ENCODE results near the gene ASPM.

Gene ASPM

DNA sequence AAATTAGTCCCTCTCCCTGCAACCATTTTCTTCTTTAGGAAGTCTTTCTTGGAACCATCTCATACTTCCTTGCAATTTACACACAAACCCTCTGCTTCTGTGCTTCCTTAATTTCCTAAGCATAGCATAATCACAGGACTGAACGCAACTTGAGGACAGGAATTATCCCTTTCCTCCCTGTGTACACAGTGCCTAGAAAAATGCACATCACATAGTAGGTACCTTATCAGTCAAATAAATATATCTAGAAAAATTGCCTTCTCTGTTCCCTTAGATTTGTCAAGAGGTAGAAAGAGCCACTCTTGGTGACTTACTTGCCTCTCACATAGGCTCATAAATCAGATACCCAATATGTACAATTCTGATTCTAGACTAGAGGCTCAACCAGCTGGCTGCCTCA, 4.9 kb downstream of the ASPM start:
- H3K4me3 ChIP-seq (ENCODE audit: insufficient read length, low read depth) = no peak overlapping the region
- no peaks in the 10 kb centered on the region for H3K27me3 ChIP-seq (ENCODE audit: insufficient read depth, insufficient read length)
- H3K4me1 ChIP-seq (ENCODE audit: insufficient read depth, insufficient read length) = no peaks in the 10 kb centered on the region
- H3K9me3 ChIP-seq (ENCODE audit: insufficient read depth, low read length) = no peaks in the 10 kb centered on the region
- TF ChIP-seq ZNF274 (IDR thresholded peaks at IDR 0.05; ENCODE audit: low read depth, low read length) = no peak
- TF ChIP-seq SUZ12 (IDR thresholded peaks at IDR 0.05; ENCODE audit: extremely low read depth, insufficient read depth, insufficient read length) = no peak
- no peak for TF ChIP-seq YY1 (IDR thresholded peaks at IDR 0.05; ENCODE audit: insufficient read depth, insufficient read length)
- H3K36me3 ChIP-seq (ENCODE audit: insufficient read depth, insufficient read length, low read length) = peaks cover 67% of the 10 kb centered on the region
- no peak overlapping the region for H3K9ac ChIP-seq (ENCODE audit: insufficient read length, low read depth)
- DNase-seq (ENCODE audit: low read depth, low spot score) = no peak

DNA sequence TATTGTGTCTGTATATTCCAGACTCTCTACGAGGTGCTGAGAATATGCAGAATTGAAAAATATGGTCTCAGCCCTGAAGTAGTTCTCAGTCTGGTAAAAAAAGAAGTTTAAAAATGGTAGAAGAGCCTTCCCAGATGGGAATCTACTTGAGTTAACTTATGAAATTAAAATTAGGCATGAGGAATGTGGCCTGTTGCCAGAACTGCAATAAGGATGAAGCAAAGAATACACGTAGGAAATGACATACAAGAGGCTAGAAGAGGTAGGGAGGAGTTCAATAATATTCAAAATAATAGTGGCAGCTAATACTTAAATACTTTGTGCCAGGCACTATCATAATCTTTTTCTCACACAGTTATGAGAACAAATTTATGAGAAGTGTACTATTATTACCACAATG, 6.3 kb downstream of the ASPM start:
- Histone ChIP-seq H3K36me3 (ENCODE audit: insufficient read depth, insufficient read length, low read length) (peaks cover 76% of the 10 kb centered on the region), H3K9ac (ENCODE audit: insufficient read length, low read depth) (no peak overlapping the region), H3K27me3 (ENCODE audit: insufficient read depth, insufficient read length) (no peaks in the 10 kb centered on the region), H3K4me3 (ENCODE audit: insufficient read length, low read depth) (no peak overlapping the region), H3K9me3 (ENCODE audit: insufficient read depth, low read length) (no peaks in the 10 kb centered on the region), H3K4me1 (ENCODE audit: insufficient read depth, insufficient read length) (no peaks in the 10 kb centered on the region)
- TF ChIP-seq ZNF274 (IDR thresholded peaks at IDR 0.05; ENCODE audit: low read depth, low read length) = no peak
- TF ChIP-seq SUZ12 (IDR thresholded peaks at IDR 0.05; ENCODE audit: extremely low read depth, insufficient read depth, insufficient read length) = no peak
- no peak for TF ChIP-seq YY1 (IDR thresholded peaks at IDR 0.05; ENCODE audit: insufficient read depth, insufficient read length)
- no peak for DNase-seq (ENCODE audit: low read depth, low spot score)

DNA sequence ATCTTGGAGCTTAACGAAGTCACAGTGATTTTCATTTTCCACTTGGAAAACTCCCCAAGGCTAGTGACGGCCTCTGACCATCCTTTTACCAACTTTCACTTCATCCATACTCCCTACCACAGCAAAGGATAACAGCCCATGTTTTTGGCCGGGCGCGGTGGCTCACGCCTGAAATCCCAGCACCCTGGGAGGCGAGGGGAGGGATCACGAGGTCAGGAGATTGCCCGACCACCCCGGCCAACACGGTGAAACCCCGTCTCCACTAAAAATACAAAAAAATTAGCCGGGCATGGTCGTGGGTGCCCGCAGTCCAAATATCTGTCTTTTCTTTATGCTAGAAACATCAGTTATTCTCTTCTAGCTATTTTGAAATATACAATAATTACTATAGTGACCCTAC, 7.3 kb downstream of the ASPM start:
- H3K36me3 ChIP-seq (ENCODE audit: insufficient read depth, insufficient read length, low read length) = peaks cover 82% of the 10 kb centered on the region
- TF ChIP-seq SUZ12 (IDR thresholded peaks at IDR 0.05; ENCODE audit: extremely low read depth, insufficient read depth, insufficient read length) (no peak), YY1 (IDR thresholded peaks at IDR 0.05; ENCODE audit: insufficient read depth, insufficient read length) (no peak), ZNF274 (IDR thresholded peaks at IDR 0.05; ENCODE audit: low read depth, low read length) (no peak)
- DNase-seq (ENCODE audit: low read depth, low spot score) = no peak
- H3K4me1 ChIP-seq (ENCODE audit: insufficient read depth, insufficient read length) = no peaks in the 10 kb centered on the region
- no peaks in the 10 kb centered on the region for H3K9me3 ChIP-seq (ENCODE audit: insufficient read depth, low read length)
- no peak overlapping the region for H3K4me3 ChIP-seq (ENCODE audit: insufficient read length, low read depth)
- H3K27me3 ChIP-seq (ENCODE audit: insufficient read depth, insufficient read length) = no peaks in the 10 kb centered on the region
- no peak overlapping the region for H3K9ac ChIP-seq (ENCODE audit: insufficient read length, low read depth)

DNA sequence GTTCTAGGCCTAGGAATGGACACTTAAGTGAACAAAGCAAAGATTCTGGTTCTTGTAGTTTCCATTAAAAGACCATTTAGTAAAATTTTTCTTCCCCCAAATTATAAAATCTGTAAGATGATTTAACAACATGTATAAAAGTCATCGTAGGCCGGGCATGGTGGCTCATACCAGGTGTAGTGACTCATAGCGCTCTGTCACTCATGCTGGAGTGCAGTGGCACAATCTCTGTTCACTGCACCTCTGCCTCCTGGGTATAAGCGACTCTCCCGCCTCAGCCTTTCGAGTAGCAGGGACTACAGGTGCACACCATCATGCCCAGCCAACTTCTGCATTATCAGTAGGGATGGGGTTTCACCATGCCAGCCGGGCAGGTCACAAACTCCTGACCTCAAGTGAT, 9.1 kb downstream of the ASPM start:
- no peak for TF ChIP-seq YY1 (IDR thresholded peaks at IDR 0.05; ENCODE audit: insufficient read depth, insufficient read length)
- no peak for TF ChIP-seq SUZ12 (IDR thresholded peaks at IDR 0.05; ENCODE audit: extremely low read depth, insufficient read depth, insufficient read length)
- no peak for TF ChIP-seq ZNF274 (IDR thresholded peaks at IDR 0.05; ENCODE audit: low read depth, low read length)
- Histone ChIP-seq H3K27me3 (ENCODE audit: insufficient read depth, insufficient read length) (no peaks in the 10 kb centered on the region), H3K9ac (ENCODE audit: insufficient read length, low read depth) (no peak overlapping the region), H3K4me1 (ENCODE audit: insufficient read depth, insufficient read length) (no peaks in the 10 kb centered on the region), H3K4me3 (ENCODE audit: insufficient read length, low read depth) (no peak overlapping the region), H3K36me3 (ENCODE audit: insufficient read depth, insufficient read length, low read length) (peaks cover 83% of the 10 kb centered on the region), H3K9me3 (ENCODE audit: insufficient read depth, low read length) (no peaks in the 10 kb centered on the region)
- no peak for DNase-seq (ENCODE audit: low read depth, low spot score)

DNA sequence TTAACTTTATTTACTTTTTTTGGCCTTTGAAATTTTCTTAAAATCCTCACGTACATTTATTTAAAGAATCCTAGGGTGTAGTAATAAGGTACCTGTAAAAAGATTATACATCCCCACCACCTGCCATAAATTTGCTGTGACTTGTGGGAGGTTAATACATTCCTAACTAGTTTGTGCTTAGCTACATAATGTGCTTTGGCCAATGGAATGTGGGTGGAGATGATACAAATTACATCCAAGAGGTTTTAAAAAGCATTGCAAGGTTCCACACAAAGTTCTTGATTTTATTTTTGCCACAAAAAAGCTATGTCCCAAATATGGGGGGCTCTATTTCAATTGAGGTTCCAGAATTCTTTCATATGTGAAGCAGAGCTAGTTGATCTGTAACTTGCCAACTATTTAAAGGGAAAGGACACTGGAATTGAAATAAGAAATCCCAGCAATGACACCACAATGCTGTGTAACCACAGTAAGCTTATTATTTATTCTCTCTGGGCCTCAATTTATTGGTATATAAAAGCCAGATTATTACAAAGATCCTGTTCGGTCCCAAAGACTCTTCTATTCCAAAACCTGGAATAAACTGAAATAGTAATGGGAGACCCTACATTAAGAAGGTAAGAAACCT, 15.7 kb downstream of the ASPM start:
- no peaks in the 10 kb centered on the region for H3K4me1 ChIP-seq (ENCODE audit: insufficient read depth, insufficient read length)
- H3K36me3 ChIP-seq (ENCODE audit: insufficient read depth, insufficient read length, low read length) = peaks cover 87% of the 10 kb centered on the region
- H3K9me3 ChIP-seq (ENCODE audit: insufficient read depth, low read length) = no peaks in the 10 kb centered on the region
- H3K9ac ChIP-seq (ENCODE audit: insufficient read length, low read depth) = no peak overlapping the region
- no peak for DNase-seq (ENCODE audit: low read depth, low spot score)
- TF ChIP-seq SUZ12 (IDR thresholded peaks at IDR 0.05; ENCODE audit: extremely low read depth, insufficient read depth, insufficient read length) (no peak), YY1 (IDR thresholded peaks at IDR 0.05; ENCODE audit: insufficient read depth, insufficient read length) (no peak), ZNF274 (IDR thresholded peaks at IDR 0.05; ENCODE audit: low read depth, low read length) (no peak)
- H3K27me3 ChIP-seq (ENCODE audit: insufficient read depth, insufficient read length) = no peaks in the 10 kb centered on the region
- H3K4me3 ChIP-seq (ENCODE audit: insufficient read length, low read depth) = no peak overlapping the region

DNA sequence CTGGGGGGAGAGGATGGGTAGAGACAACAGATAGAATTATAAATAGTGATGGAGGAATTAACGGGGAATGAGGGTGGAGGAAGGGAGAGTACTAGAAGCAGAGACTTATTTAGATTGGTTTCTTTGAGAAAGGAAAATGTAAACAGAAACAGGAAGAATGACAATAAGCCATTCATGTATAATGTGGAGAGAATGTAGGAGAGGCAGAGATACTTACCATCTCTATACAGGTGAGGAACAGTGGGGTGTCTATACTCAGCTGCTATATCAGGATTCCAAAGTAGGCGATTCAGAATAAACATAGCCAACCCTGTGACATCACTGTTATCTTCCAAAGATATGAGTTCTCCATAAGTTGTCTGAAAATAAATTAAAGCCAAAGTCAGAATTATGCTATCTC, 16.8 kb downstream of the ASPM start:
- Histone ChIP-seq H3K4me3 (ENCODE audit: insufficient read length, low read depth) (no peak overlapping the region), H3K27me3 (ENCODE audit: insufficient read depth, insufficient read length) (no peaks in the 10 kb centered on the region), H3K4me1 (ENCODE audit: insufficient read depth, insufficient read length) (no peaks in the 10 kb centered on the region), H3K9me3 (ENCODE audit: insufficient read depth, low read length) (no peaks in the 10 kb centered on the region), H3K9ac (ENCODE audit: insufficient read length, low read depth) (no peak overlapping the region), H3K36me3 (ENCODE audit: insufficient read depth, insufficient read length, low read length) (peaks cover 85% of the 10 kb centered on the region)
- TF ChIP-seq ZNF274 (IDR thresholded peaks at IDR 0.05; ENCODE audit: low read depth, low read length) = no peak
- no peak for TF ChIP-seq SUZ12 (IDR thresholded peaks at IDR 0.05; ENCODE audit: extremely low read depth, insufficient read depth, insufficient read length)
- peak; percentile 9 for DNase-seq (ENCODE audit: low read depth, low spot score)

DNA sequence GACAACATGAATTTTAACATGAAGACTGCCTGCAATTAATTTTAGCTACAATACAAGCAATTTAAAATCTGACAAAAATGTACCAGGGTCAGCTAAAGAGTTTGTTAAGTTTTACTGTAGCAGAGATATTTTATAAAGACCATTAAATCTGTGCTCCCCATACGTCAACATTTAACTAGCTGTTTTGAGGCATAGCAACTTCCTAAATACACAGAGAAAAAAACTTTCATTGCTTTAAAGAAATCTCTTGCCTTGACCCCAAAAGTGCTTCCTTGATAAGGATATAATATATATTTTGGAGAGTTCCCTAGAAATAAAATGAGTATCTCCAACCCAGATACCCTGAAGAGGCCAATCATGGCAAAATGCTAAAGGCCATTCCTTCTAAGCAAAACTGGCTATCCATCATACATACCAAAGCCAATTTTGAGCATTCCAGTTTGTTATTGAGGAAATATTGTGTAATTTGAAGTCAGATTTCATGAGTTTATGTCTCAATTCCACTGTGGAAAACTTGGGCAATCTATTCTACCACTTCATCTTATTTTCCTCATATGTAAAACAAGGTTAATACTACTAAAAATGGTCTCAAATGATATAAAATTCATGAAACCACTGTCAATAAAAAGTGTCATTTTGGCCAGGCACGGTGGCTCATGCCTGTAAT, 19.1 kb downstream of the ASPM start:
- Histone ChIP-seq H3K36me3 (ENCODE audit: insufficient read depth, insufficient read length, low read length) (peaks cover 85% of the 10 kb centered on the region), H3K4me1 (ENCODE audit: insufficient read depth, insufficient read length) (no peaks in the 10 kb centered on the region), H3K9ac (ENCODE audit: insufficient read length, low read depth) (no peak overlapping the region), H3K27me3 (ENCODE audit: insufficient read depth, insufficient read length) (no peaks in the 10 kb centered on the region), H3K4me3 (ENCODE audit: insufficient read length, low read depth) (no peak overlapping the region), H3K9me3 (ENCODE audit: insufficient read depth, low read length) (no peaks in the 10 kb centered on the region)
- DNase-seq (ENCODE audit: low read depth, low spot score) = no peak
- no peak for TF ChIP-seq ZNF274 (IDR thresholded peaks at IDR 0.05; ENCODE audit: low read depth, low read length)
- no peak for TF ChIP-seq YY1 (IDR thresholded peaks at IDR 0.05; ENCODE audit: insufficient read depth, insufficient read length)
- no peak for TF ChIP-seq SUZ12 (IDR thresholded peaks at IDR 0.05; ENCODE audit: extremely low read depth, insufficient read depth, insufficient read length)
